NCI-H2029 treated with DMSO at 0.1 percent for 48 hours (cell line): ENCODE results near the gene WDR49.
"Not testable (repeated sequence)": the region's sequence is repeated elsewhere in the genome, so short reads cannot be mapped to it uniquely, and the experiment has no call there.

Source experiments
- DNase-seq: peaks from one replicate; lab custom pipeline; 2025; lab: John Stamatoyannopoulos, UW

The WDR49 gene

DNA sequence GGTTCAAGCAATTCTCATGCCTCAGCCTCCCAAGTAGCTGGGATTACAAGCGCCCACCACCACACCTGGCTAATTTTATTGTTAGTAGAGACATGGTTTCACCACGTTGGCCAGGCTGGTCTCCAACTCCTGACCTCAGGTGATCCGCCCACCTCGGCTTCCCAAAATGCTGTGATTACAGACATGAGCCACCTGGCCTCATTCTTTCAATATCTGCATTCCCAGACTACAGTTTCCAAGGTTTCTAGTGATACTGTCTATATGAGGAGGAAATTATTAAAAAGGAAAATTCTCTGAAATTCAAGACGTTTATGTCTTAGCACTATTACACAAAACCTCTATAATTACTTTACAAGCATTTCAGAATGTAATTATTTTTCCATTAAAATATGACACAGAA is 39.5 kb downstream of the WDR49 start:
- not testable (repeated sequence) for DNase-seq

DNA sequence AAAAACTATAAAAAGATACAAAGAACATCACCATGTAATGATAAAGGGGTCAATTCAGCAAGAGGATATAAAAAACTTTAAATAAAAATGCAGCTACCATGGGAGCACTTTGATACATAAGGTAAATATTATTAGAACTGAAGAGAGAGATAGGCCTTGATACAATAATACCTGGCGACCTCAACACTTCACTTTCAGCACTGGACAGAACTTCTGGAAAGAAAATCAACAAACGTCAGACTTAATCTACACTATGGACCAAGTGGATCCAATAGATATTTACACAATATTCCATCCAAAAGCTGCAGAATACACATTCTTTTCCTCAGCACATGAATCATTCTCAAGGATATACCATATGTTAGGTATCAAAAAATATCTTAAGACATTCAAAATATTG is 42.0 kb downstream of the WDR49 start:
- no peak for DNase-seq

DNA sequence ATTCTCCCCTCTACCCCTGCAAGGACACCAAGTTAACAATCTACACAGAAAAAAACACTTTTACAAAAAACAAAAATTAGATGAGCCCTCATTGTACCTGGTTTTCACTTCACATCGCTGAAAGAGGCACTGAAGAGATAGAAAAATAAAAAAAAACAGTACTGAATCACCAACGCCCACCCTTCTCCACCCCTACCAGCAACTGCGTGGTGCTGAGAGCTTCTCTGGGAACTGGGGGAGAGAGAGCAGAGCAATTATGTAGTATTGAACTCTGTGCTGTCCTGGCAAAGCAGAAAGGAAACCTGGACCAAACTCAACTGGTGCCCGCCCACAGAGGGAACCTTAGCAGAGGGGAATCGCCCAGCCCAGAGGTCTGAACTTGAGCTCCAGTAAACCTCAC is 44.6 kb downstream of the WDR49 start:
- DNase-seq: no peak

DNA sequence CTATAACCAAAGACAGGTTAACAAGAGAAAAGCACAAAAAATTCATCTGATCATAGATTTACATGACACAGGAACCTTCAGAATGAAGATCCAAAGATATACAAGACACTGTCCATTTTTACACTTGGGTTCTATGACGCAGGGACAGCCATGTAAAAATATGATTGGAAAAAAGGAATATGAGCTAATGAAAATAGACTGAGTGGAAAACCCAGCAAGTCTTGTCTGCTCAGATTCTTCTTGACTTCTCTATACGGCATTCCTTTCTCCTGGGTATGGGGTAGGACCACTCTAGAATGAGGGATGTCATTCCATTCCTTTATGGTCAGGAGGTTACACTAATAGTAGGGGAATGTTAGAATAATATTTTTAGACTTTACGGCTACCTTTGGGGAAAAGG is 46.9 kb downstream of the WDR49 start:
- no peak for DNase-seq

DNA sequence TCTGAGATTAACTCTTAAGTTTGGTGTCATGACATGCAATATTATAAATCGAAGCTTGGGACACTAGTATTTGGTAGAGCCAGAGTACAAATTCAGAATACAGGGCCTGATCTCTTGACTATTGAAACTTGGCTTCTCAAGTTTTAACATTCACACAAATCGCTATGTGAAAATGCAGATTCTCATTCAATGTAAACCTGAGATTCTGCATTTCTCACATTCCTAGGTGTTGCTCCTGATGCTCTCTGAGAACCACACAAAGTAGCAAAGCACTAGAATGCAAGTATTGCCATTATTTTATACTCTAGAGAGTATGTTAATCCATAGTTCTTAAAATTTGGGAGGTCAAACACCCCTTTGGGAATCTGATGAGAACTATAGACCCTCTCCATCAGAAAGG is 47.9 kb downstream of the WDR49 start:
- no peak for DNase-seq

DNA sequence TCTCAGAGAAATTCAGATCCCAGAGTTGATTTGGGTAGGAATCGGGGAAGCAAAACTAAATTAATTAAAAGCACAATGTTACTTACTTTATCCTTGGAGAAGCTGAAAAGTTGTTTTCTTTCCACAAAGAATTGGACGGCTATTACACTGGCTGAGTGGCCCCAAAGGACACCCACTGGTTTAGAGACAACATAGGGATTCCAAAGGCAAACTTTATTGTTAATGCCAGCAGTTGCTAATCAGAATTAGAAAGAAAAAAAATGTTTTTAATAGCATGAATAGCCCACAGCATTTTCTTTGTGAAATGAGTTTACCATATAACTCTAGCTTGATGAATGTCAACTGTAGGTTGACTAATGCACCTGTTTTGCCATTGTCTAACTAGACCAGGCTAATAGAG is 51.7 kb downstream of the WDR49 start:
- DNase-seq: no peak

DNA sequence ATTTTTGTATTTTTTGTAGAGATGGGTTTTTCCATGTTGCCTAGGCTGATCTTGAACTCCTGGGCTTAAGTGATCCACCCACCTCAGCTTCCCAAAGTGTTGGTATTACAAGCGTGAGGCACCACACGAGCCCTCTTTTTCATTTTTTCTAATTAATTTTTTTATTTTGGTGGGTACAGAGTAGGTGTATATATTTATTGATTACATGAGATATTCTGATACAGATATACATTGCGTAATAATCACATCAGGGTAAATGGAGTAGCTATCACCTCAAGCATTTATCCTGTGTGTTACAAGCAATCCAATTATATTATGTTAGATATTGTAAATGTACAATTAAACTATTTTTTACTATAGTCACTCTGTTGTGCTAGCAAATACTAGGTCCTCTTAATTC is 66.1 kb downstream of the WDR49 start:
- DNase-seq: no peak

DNA sequence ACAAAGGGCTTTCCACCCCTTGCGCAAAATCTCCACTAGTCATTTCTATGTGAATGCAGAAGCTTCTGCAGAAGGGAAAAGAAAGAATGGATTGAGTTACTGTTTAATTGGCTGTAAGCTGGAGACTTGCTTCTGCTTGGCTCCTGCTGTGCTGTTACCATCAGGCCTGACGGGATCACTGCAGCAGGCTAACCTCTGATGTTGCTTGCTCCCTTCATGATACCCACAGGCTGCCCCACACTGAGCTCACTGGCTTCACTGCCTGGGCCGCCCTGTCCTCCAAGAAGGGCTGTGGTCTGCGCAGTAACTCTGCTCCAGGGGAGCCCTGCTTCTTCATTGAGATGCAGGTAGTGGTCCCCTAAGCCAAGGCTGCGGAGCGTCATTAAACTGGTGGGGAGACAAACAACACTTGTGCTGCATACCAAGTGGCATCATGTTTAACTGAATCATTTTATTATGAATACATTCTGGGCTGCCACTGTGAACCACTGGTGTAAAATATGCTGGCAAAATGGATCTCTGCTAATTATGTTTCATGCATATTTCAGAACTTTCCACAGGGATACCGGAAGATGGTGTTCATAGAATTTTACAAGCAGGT is 78.6 kb downstream of the WDR49 start:
- DNase-seq: no peak

DNA sequence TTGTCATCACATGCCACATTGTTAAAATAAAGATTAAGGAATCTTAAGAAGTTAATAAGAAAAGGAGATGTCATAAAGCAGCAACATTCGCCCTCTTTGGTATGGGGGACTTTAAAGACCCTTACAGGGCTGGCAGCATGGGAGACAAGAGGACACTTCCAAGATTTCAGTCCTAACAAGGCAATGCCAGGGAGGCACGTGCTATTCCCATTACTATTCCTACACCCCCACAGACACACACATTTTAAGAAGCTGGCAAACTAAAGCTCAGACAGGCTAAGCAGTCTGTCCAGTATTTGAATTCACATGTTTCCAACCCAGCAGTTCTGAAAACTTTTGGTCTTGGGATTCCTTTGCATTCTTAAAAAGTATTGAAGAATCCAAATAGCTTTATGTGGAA is 80.8 kb downstream of the WDR49 start:
- no peak for DNase-seq

DNA sequence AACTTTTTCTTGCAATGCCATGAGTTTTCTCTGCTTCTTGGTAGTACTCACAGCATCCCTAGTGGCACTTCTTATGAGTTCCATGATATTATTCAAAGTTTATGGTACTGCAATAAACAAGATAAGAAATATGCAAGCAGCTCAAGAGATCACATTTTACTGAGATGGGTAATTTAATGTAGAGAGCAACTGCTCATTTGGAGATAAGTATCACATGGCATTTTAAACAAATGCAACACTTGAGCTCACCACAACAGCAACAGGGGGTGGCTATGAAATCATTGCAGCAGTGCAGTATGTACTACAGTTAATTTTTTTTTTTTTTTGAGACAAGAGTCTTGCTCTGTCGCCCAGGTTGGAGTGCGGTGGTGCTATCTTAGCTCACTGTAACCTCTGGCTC is 85.1 kb downstream of the WDR49 start:
- no peak for DNase-seq

DNA sequence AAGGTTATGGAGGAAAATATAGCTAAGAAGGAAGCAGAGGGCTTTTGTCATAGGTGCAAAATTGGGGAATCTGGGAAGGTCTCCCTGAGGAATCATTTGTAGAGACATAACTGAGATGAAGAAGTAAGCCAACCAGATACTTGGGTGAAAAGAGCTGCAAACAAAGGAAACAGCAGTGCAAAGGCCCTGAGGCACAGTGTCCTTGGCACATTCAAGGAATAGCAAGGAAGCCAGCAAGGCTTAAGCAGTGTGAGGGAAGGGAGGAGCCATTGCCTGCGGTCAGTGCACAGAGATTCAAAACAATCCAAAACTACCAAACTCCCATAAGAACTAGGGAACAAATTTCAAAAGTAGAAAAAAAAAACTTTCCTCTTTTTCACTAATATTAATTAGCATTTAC is 88.3 kb downstream of the WDR49 start:
- DNase-seq: no peak

DNA sequence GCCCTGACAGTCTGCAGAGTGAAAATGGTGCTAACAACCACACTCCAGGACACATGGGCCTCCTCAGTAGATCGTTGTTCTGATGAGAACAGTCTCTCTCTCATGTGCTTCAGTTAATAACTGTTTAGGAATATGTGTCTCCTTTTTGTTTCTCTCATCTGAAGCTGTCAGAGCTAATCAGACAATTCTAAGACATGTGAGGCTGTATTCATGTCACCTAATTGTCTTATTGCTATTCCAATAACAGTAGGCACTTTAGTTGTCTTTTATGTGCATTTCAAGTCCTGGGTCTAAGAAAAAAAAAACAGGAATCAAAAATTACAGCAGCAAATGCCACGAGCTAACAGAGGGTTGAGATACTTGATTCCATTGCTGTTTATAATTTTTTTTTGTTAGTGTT is 89.1 kb downstream of the WDR49 start:
- no peak for DNase-seq

DNA sequence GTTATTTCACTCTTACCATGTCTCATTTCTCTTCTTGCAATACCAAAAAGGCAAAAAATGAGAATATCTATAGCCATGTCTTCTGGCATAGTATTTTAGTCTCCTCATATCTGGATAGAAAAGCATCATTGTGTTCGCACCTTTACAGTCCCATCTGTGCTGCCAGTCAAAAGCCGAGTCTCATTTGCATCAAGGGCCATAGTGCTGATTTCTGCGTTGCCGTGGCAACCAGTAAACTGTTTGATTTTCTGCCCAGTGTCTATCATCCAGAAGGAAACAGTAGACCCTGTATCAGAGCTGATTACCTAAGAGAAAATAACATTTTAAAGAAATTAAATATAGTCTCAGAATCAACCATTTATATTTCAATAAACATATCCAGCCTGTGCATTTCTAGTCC is 93.8 kb downstream of the WDR49 start:
- no peak for DNase-seq

DNA sequence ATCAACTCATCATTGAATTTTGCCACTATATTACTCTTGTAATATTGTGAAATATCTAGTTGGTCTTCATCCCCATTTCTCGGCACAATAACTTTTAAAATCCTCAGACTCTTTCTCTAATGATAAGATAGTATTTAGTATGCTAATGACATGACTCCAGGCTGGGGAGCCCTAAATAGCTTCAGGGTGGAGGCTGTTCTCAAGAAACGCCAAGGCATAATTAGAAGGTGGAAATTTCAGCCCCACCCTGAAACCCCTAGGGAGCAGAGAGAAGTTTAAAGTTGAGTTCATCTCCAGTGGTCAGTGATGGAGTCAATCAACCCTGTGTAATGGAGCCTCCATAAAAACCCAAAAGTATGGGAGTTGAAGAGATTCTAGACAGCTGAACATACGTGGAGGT is 98.8 kb downstream of the WDR49 start:
- no peak for DNase-seq

DNA sequence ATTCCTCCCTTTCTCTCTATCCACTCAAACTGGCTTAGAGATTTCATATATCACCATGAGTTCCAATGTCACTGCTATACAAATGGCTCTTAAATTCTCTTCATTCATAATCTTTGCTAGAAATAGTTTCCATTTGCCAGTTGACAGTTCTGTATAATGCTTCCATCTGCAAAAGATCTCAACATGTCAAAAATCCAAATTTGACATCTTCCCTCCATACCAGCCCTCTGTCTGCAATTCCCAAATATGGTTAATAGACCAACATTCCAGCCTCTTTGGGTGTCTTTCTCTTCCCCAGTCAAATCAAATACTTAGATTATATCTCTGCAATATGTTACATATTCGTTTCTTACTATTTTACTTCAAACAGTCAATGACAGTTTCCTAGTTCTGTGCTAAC is 115.7 kb downstream of the WDR49 start:
- DNase-seq: no peak

DNA sequence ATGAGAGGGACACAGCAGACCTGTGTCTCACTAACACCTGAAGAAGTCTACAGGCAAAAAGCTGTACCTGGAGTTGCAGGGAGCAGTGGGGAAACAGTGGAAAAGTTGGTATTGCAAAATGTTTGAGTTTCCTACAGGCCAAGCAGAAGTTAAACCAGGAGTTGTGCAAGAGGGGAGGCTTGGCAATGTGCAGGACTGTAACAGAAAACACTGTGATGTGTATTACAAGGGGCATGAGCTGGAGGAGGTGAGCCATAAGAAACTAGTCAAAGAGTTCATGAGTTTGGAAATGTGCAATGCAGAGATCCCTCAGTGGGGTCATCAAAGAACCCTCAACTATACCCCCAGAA is 132.8 kb downstream of the WDR49 start:
- DNase-seq: no peak

DNA sequence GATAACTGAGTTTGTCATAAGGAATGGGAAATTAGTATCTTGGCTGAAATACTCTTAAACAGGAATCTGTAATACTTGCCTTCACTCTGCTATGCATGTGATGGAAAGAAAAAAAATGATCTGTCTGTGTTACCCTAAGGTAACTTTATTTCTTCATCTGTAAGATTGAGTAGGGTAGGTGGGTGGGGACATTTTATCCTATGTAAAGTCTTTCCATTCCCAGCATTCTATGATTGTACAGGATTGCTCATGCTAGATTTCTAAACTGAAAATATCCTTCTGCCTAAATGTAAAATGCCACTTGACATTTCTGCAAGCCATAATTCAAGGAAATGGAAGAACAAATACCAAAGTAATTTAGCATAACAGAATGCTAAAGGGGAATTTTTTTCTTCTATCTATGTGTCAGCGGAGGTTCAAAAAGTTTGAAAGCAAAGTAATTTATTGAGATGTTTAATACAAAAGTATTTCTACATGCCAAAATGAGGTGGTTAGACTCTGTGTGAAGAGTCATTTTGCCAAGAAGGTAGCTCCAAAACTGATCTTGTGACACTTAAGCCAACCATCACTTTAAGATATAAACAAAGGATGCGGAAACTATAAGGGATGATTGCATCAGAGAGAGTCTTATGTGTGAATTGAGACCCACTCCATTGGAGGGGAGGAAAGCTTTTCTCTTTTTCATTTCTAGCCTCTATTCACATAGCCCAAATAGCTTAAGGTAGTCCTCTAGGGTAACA is 133.3 kb downstream of the WDR49 start:
- no peak for DNase-seq

DNA sequence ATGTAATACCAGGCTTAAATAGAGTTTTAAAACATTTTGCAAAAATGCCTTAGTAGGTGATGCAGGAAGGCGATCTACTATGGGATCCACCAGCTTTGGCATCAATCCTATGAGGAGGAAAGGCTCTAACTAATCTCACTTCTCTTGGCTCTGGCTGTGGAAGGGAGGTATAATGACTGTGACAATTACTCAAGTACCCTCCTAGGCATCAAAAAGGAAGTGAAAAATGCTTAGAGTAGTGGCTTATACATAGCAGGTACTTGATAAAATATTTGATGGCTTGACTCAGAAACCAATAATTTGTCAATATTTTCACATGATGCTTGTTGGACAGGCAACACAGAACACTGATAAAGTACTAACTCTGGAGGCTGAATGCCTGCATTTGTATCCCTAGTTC is 145.8 kb downstream of the WDR49 start:
- no peak for DNase-seq

DNA sequence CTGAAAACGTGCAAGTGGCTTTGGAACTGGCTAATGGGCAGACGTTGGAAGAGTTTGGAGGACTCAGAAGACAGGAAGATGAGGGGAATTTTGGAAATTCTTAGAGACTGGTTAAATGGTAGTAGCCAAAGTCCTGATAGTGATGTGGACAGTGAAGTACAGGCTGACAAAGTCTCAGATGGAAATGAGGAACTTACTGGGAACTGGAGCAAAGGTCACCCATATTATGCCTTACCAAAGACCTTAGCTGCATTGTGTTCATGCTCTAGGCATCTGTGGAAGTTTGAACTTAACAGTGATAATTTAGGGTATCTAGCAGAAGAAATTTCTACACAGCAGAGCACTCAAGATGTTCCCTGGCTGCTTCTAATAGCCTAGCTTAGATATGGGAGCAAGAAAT is 151.3 kb downstream of the WDR49 start:
- DNase-seq: no peak

DNA sequence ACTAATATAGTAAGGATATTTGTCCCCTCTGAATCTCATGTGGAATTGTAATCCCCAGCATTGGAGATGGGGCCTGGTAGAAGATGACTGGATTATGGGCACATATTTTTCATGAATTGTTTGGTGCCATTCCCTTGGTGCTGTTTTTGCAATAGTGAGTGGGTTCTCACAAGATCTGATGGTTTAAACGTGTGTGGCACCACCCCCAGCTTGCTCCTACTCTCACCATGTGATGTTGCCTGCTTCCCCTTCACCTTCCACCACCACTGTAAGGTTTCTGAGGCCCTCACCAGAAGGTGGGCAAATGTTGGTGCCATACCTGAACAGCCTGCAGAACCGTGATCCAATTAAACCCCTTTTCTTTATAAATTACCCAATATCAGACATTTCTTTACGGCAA is 151.8 kb downstream of the WDR49 start:
- DNase-seq: no peak

DNA sequence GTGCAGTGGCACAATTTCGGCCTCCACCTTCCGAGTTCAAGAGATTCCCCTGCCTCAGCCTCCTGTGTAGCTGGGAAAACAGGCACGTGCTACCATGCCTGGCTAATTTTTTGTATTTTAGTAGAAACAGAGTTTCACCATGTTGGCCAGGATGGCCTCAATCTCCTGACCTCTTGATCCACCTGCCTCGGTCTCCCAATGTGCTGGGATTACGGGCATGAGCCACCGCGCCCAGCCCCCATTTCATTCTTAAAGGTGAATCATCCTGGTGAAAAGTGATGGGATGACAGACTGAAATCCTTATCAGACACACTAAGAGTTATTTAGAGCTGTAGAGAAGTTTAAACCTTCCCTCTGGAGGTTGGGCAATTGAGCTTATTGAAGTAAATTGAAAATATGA is 155.8 kb downstream of the WDR49 start:
- DNase-seq: no peak

DNA sequence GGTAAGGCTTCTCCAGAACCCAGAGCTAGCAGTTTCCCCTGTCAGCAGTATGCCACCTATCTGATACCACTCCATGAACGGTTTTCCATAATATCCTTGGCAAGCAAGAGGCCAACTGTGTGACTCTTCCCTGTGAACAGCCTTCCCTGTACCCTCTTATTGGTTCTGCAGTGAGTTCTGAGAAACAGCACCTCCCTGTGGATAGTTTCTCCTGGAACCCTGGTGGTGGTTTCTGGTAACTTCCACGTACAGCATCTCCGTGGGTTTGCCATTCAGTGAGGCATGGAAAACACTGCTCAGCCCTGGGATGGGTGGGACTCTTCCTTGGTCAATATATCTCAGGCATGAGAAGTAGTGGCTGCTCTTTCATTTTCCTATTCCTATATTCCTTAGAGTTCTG is 160.5 kb downstream of the WDR49 start:
- no peak for DNase-seq

DNA sequence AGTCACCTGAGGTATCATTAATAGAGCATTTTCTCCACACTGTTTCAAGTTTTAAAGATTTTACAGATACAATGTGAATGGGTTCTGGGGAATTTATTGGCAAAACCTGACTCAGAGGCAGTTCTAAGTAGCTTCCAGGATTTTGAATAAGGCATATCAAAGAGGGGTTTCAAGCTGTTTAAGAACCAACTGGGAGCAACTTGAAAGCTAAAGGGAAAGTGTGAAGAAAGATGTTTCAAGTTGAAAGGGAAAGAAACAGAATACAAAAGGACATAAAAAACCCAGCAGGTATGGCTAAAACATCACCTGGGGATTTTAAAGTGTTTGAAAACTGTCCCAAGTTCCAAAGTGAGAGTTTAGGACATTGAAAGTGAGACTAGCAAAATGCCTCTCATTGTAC is 162.1 kb downstream of the WDR49 start:
- no peak for DNase-seq

DNA sequence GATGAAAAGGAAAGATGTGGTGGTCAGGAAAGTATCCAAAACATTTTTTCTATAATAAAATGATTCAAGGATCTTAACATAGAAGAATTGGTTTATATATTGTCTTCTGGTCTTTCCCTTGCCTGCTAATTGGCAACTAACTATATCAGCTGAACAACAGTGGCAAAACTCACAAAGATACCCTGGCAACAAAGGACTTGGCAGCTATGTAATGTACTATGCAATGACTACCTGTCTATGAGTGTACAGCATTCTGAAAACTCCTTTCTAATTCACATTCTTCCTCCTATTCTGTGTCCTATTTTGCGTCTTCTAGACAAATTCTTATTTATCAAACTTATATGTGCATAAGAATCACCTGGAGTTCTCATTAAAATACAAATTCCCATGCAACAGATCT is 164.2 kb downstream of the WDR49 start:
- DNase-seq: no peak
